Calu3 (cell line): ENCODE measurements around the gene PDLIM3. TPM values are rescaled to one million over a fixed set of nuclear protein-coding genes. Genes with fewer than 3 reads are reported as not detected.

Source experiments
- BruUV-seq: library from RNA; stranded (reverse); fragments of 400-500 nt; replicated peaks from 2 replicates; lab custom pipeline; 2021; lab: Mats Ljungman, UMichigan
- CTCF ChIA-PET: fragments of 300-600 bp; sonication (Branson Sonifier 250); formaldehyde crosslinking; loops from one replicate; lab custom pipeline; 2022; ENCODE audit warnings: antibody characterized with exemption; lab: Charles Lee
- DNase-seq: peaks from one replicate; pipeline ENCODE4 v3.0.0; 2022
- H3K27ac Mint-ChIP-seq: one replicate; pipeline ENCODE4 v1.8.0; 2022; ENCODE audit warnings: mixed read lengths; ENCODE audit not compliant: unreplicated experiment
- H3K27me3 Mint-ChIP-seq: one replicate; pipeline ENCODE4 v1.8.0; 2022; ENCODE audit warnings: mixed read lengths; ENCODE audit not compliant: unreplicated experiment
- H3K36me3 Mint-ChIP-seq: one replicate; pipeline ENCODE4 v1.8.0; 2022; ENCODE audit warnings: mild to moderate bottlenecking, moderate library complexity, mixed read lengths; ENCODE audit not compliant: insufficient read depth, unreplicated experiment
- H3K4me1 Mint-ChIP-seq: one replicate; pipeline ENCODE4 v1.8.0; 2022; ENCODE audit warnings: mild to moderate bottlenecking, low read depth, mixed read lengths; ENCODE audit not compliant: unreplicated experiment
- H3K4me3 Mint-ChIP-seq: one replicate; pipeline ENCODE4 v1.8.0; 2022; ENCODE audit warnings: mild to moderate bottlenecking, low read depth, moderate library complexity, mixed read lengths; ENCODE audit not compliant: unreplicated experiment
- H3K9me3 Mint-ChIP-seq: one replicate; pipeline ENCODE4 v1.8.0; 2022; ENCODE audit warnings: low read depth, mixed read lengths; ENCODE audit not compliant: unreplicated experiment
- intact Hi-C: fragments of 100-400 bp; cut with micrococcal nuclease; formaldehyde crosslinking; loops from one replicate; pipeline ENCODE4 v1.10.0; 2022; ENCODE audit not compliant: unreplicated experiment
- total RNA-seq: library from RNA; stranded (reverse); gene quantifications from 2 replicates; pipeline ENCODE4 v1.2.3, GENCODE V29; 2022
- TF ChIP-seq, protein P1 (sequence below): fragments of 200-600 bp; IDR thresholded peaks from one replicate; pipeline ENCODE4 v1.8.0; 2022; ENCODE audit warnings: antibody characterized with exemption; ENCODE audit not compliant: unreplicated experiment

The PDLIM3 gene
- total RNA-seq, 1 experiment from 2014 or later, result 0.50 TPM

DNA sequence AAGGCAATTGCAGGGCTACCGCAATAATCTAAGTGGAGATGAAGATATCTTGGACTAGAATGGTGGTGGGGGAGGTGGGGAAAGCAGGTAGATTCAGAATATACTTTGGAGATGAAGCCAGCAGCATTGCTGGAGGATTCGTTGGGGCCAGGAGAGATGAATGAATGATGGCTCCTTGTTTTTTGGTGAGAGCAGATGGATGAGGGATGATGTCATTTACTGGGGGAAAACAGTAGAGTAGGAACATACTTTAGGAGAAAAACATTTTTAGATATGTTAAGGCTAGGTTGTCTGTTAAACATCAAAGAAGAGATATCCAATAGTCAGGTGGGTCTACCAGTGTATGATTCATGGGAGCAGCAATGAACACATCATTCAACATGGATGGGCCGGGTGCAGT is 69.6 kb downstream of the PDLIM3 start:
- peaks cover 46% of the 10 kb centered on the region for H3K27me3 Mint-ChIP-seq
- no peaks in the 10 kb centered on the region for H3K4me1 Mint-ChIP-seq
- H3K4me3 Mint-ChIP-seq, result no peak overlapping the region
- H3K9me3 Mint-ChIP-seq, result no peaks in the 10 kb centered on the region
- CTCF ChIA-PET, result no interaction called here
- TF ChIP-seq, protein P1, sequence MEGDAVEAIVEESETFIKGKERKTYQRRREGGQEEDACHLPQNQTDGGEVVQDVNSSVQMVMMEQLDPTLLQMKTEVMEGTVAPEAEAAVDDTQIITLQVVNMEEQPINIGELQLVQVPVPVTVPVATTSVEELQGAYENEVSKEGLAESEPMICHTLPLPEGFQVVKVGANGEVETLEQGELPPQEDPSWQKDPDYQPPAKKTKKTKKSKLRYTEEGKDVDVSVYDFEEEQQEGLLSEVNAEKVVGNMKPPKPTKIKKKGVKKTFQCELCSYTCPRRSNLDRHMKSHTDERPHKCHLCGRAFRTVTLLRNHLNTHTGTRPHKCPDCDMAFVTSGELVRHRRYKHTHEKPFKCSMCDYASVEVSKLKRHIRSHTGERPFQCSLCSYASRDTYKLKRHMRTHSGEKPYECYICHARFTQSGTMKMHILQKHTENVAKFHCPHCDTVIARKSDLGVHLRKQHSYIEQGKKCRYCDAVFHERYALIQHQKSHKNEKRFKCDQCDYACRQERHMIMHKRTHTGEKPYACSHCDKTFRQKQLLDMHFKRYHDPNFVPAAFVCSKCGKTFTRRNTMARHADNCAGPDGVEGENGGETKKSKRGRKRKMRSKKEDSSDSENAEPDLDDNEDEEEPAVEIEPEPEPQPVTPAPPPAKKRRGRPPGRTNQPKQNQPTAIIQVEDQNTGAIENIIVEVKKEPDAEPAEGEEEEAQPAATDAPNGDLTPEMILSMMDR, result no peak
- peaks cover 5% of the 10 kb centered on the region for H3K36me3 Mint-ChIP-seq
- no TSS peak for BruUV-seq
- intact Hi-C loops, result no loop called here
- H3K27ac Mint-ChIP-seq, result no peak overlapping the region
- DNase-seq, result no peak

DNA sequence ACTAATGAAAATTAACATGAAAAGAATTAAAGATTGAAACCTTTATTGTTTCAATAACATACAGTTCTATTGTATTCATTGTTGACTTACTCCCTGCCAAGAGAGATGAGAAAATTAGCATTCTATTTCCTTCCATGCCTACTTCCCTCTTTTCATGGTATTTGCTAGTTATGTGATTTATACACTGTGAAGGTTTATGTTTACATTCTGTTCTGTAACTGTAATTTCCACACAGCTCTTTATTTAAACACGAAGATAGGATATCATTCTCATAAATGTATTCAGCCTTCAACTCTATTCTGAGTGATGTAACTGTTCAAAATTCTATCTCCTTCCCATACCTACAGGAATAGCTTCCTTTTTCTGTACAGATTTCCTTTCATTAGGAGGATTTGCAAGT is 70.4 kb downstream of the PDLIM3 start:
- H3K36me3 Mint-ChIP-seq, result peaks cover 5% of the 10 kb centered on the region
- intact Hi-C loops, result no loop called here
- H3K9me3 Mint-ChIP-seq, result no peaks in the 10 kb centered on the region
- TF ChIP-seq, protein P1, result no peak
- peaks cover 42% of the 10 kb centered on the region for H3K27me3 Mint-ChIP-seq
- no peak overlapping the region for H3K4me3 Mint-ChIP-seq
- CTCF ChIA-PET, result no interaction called here
- no peak for DNase-seq
- BruUV-seq, result no TSS peak
- no peak overlapping the region for H3K27ac Mint-ChIP-seq
- no peaks in the 10 kb centered on the region for H3K4me1 Mint-ChIP-seq

DNA sequence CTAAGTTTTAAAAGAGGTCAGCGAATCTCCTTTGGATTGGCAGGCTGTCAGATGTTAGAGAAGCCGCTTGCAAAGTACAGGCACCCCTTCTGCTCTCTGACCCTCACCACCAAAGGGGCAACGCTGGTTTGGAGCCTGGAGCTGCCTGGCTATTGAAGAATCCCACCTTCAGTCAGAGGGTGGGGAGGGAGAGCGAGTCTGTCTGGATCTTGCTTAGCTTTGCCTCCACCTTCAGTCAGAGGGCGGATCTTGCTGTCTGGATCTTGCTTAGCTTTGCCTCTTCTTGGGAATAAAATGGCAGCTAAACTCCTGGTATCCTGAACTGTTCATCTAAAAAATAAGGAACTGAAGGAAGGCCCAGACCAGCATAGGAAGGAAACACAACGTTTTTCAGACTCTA is 71.1 kb downstream of the PDLIM3 start:
- BruUV-seq, result no TSS peak
- Mint-ChIP-seq H3K27ac (no peak overlapping the region), H3K36me3 (no peaks in the 10 kb centered on the region), H3K27me3 (peaks cover 35% of the 10 kb centered on the region), H3K4me1 (no peaks in the 10 kb centered on the region), H3K4me3 (no peak overlapping the region), H3K9me3 (no peaks in the 10 kb centered on the region)
- DNase-seq, result no peak
- CTCF ChIA-PET, result no interaction called here
- TF ChIP-seq, protein P1, result no peak
- intact Hi-C loops, result no loop called here

DNA sequence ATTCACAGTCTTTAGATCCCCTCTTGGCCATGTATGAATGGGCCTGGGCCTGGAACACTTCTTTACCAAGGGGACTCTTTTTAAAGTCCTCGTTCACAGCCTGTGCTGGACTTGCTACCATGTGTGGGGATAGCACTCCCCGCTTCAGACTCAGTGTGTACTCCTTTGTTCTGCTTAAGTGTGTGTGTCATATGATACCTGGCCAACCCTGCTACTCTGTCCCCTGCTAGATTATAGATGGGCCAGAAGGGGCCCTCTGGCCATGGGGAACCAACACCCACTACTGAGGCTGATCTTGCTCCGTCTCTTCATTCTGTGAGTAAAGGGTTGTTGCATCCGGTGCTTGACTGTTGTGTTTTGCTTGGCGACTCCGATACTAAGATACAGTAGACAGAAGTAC is 71.8 kb downstream of the PDLIM3 start:
- Mint-ChIP-seq H3K9me3 (no peaks in the 10 kb centered on the region), H3K4me3 (no peak overlapping the region), H3K27me3 (peaks cover 29% of the 10 kb centered on the region), H3K4me1 (no peaks in the 10 kb centered on the region), H3K27ac (no peak overlapping the region), H3K36me3 (no peaks in the 10 kb centered on the region)
- intact Hi-C loops, result no loop called here
- CTCF ChIA-PET, result no interaction called here
- DNase-seq, result no peak
- BruUV-seq, result no TSS peak
- TF ChIP-seq, protein P1, result no peak
